Endothelial cell of umbilical vein (primary cell): ENCODE data around the gene YWHAG. TPM values are rescaled to one million over a fixed set of nuclear protein-coding genes. Genes with fewer than 3 reads are reported as not detected.

Source experiments
- BruUV-seq: library from RNA; stranded (reverse); fragments of 400-500 nt; replicated peaks from 2 replicates; lab custom pipeline; 2021; lab: Mats Ljungman, UMichigan
- CTCF ChIA-PET: fragments of 300-600, 350-600 bp; sonication (Branson Sonifier 250); formaldehyde crosslinking; loops from one replicate; lab custom pipeline; 2021; ENCODE audit warnings: antibody characterized with exemption, inconsistent platforms; lab: Charles Lee
- POLR2A ChIA-PET: fragments of 300-600, 350-600 bp; sonication (Branson Sonifier 250); formaldehyde crosslinking; loops from one replicate; lab custom pipeline; 2021; ENCODE audit warnings: antibody characterized with exemption, inconsistent platforms; lab: Charles Lee
- DNase-seq: peaks from one replicate; pipeline ENCODE4 v3.0.0-alpha.2; 2011; ENCODE audit warnings: low read depth, low spot score
- FAIRE-seq: peaks from 2 replicates; lab custom pipeline; 2011; peaks lifted over from hg19 to GRCh38; lab: Jason Lieb, UNC
- H2AFZ ChIP-seq: 2 replicates; pipeline ENCODE4 v1.6.0; 2012; ENCODE audit warnings: low read depth, low read length, control low read depth, inconsistent platforms
- H3K27ac ChIP-seq: 2 replicates; pipeline ENCODE4 v1.5.1; 2011; ENCODE audit warnings: low read depth, mild to moderate bottlenecking, control low read depth, low read length, moderate library complexity; ENCODE audit not compliant: insufficient read depth
- H3K27me3 ChIP-seq, 2 experiments: 2 replicates each; pipeline versions ENCODE4 v1.6.0 to v1.6.1; 2011; ENCODE audit warnings: low read length in 2 of 2, mixed read lengths in 1 of 2; ENCODE audit not compliant: control insufficient read depth in 2 of 2, insufficient read depth in 2 of 2
- H3K36me3 ChIP-seq, 2 experiments: 2 replicates in 1 of 2; 3 replicates in 1 of 2; pipeline ENCODE4 v1.5.1; 2011; ENCODE audit warnings: low read length in 2 of 2, mild to moderate bottlenecking in 1 of 2, moderate library complexity in 1 of 2; ENCODE audit not compliant: control insufficient read depth in 2 of 2, insufficient read depth in 2 of 2; ENCODE audit errors: extremely low read depth in 1 of 2
- H3K4me1 ChIP-seq: 3 replicates; pipeline ENCODE4 v1.5.1; 2011; ENCODE audit warnings: mild to moderate bottlenecking, low read length; ENCODE audit not compliant: control insufficient read depth, insufficient read depth; ENCODE audit errors: extremely low read depth
- H3K4me2 ChIP-seq: 2 replicates; pipeline ENCODE4 v1.6.1; 2011; ENCODE audit warnings: low read length, control low read depth, mixed read lengths; ENCODE audit not compliant: insufficient read depth
- H3K4me3 ChIP-seq, 3 experiments: fragments of 200-600 bp in 1 of 3; sonication (generic), shearing (Covaris generic) in 1 of 3; replicated peaks in 1 of 3; 2 replicates each; pipeline ENCODE4 v1.5.1; 2011 to 2016; ENCODE audit warnings: control low read depth in 3 of 3, low read length in 3 of 3, mild to moderate bottlenecking in 2 of 3, inconsistent platforms in 1 of 3, low read depth in 1 of 3, moderate library complexity in 1 of 3; ENCODE audit not compliant: insufficient read depth in 1 of 3
- H3K79me2 ChIP-seq: 2 replicates; pipeline ENCODE4 v1.6.0; 2012; ENCODE audit warnings: low read length, inconsistent platforms; ENCODE audit not compliant: control insufficient read depth, insufficient read depth
- H3K9ac ChIP-seq: replicated peaks from 2 replicates; pipeline ENCODE3; 2011; ENCODE audit warnings: low read length, control low read depth; ENCODE audit not compliant: insufficient read depth; ENCODE audit errors: extremely low read depth
- H3K9me1 ChIP-seq: replicated peaks from 3 replicates; pipeline ENCODE4 v1.6.0; 2011; ENCODE audit warnings: mild to moderate bottlenecking, low read length; ENCODE audit not compliant: control insufficient read depth, insufficient read depth; ENCODE audit errors: extremely low read depth
- H3K9me3 ChIP-seq: replicated peaks from 2 replicates; pipeline ENCODE4 v1.5.1; 2012; ENCODE audit warnings: low read length, inconsistent platforms; ENCODE audit not compliant: control insufficient read depth, insufficient read depth
- H4K20me1 ChIP-seq: replicated peaks from 2 replicates; pipeline ENCODE3; 2011; ENCODE audit warnings: mild to moderate bottlenecking, low read length; ENCODE audit not compliant: control insufficient read depth, insufficient read depth; ENCODE audit errors: extremely low read depth
- CTCF ChIP-seq, 2 donors: IDR thresholded peaks; 1 replicate in 1 of 2; 2 replicates in 1 of 2; pipeline ENCODE4 v1.5.1; 2011; ENCODE audit warnings: low read length in 2 of 2, mild to moderate bottlenecking in 2 of 2, moderate library complexity in 2 of 2, control low read depth in 1 of 2, inconsistent platforms in 1 of 2, low read depth in 1 of 2; ENCODE audit not compliant: insufficient read depth in 1 of 2; ENCODE audit errors: extremely low read depth in 1 of 2
- EZH2 ChIP-seq: IDR thresholded peaks from 2 replicates; pipeline ENCODE4 v1.6.1; 2012; ENCODE audit warnings: borderline replicate concordance, low read depth, mild to moderate bottlenecking, moderate library complexity, low read length, inconsistent platforms; ENCODE audit not compliant: severe bottlenecking
- FOS ChIP-seq: IDR thresholded peaks from 2 replicates; pipeline ENCODE4 v1.6.1; 2011; ENCODE audit warnings: mild to moderate bottlenecking, low read length, moderate library complexity, borderline replicate concordance; ENCODE audit not compliant: insufficient read depth
- GATA2 ChIP-seq: IDR thresholded peaks from 2 replicates; pipeline ENCODE4 v1.7.0; 2011; ENCODE audit warnings: low read depth, mild to moderate bottlenecking, moderate library complexity, mixed read lengths, low read length; ENCODE audit not compliant: insufficient read length, insufficient read depth
- JUN ChIP-seq: IDR thresholded peaks from 2 replicates; pipeline ENCODE4 v1.6.1; 2011; ENCODE audit warnings: borderline replicate concordance, low read depth; ENCODE audit not compliant: insufficient read length, insufficient read depth
- MAX ChIP-seq: IDR thresholded peaks from 2 replicates; pipeline ENCODE4 v1.6.1; 2011; ENCODE audit not compliant: insufficient read depth, insufficient read length
- MYC ChIP-seq: IDR thresholded peaks from one replicate; pipeline ENCODE4 v1.6.1; 2011; ENCODE audit warnings: mild to moderate bottlenecking, low read depth, low read length
- POLR2A ChIP-seq: IDR thresholded peaks from 2 replicates; pipeline ENCODE4 v1.6.1; 2012; ENCODE audit warnings: low read depth, mild to moderate bottlenecking, control low read depth, low read length
- POLR2AphosphoS5 ChIP-seq: IDR thresholded peaks from 2 replicates; pipeline ENCODE4 v1.6.1; 2012; ENCODE audit warnings: low read depth, mild to moderate bottlenecking, control low read depth, low read length, moderate library complexity; ENCODE audit not compliant: insufficient read depth
- dilution Hi-C: fragments of 300-500 bp; cut with MboI; formaldehyde crosslinking; loops from one replicate; pipeline ENCODE4 v1.15.0; 2019; ENCODE audit warnings: low sequenced_read_pairs; ENCODE audit not compliant: extremely low pct_ligation_motif_present
- intact Hi-C: fragments of 100-400 bp; cut with micrococcal nuclease; formaldehyde crosslinking; loops from one replicate; pipeline ENCODE4 v1.10.0; 2022
- polyA plus RNA-seq, 4 experiments: library from polyadenylated mRNA; depleted of rRNA in 3 of 4; stranded (reverse) in 3 of 4; unstranded in 1 of 4; fragments of >200 nt; gene quantifications; 2 replicates each; pipeline versions ENCODE4 v1.2.1 to v1.2.3, GENCODE V29; 2011 to 2012; ENCODE audit warnings: missing spikeins in 1 of 4
- total RNA-seq: library from RNA; stranded (reverse); gene quantifications from 2 replicates; pipeline ENCODE4 v1.2.3, GENCODE V29; 2021

Gene YWHAG
- total and polyA plus RNA-seq, 2 donors (not counting 3 experiments of a cell fraction or from before 2014, with no cell fraction given): 55.6 to 205 TPM

GRCh38 chr7:76330673-76331072 lies 28.1 kb downstream of the YWHAG start:
- H2AFZ ChIP-seq: no peak overlapping the region
- intact Hi-C loops (no loop called here), dilution Hi-C loops (no loop called here)
- CTCF ChIA-PET: no interaction called here
- H3K36me3 ChIP-seq: peaks cover 9 to 14% of the 10 kb centered on the region in 2 experiments
- TF ChIP-seq EZH2: no peak
- TF ChIP-seq POLR2A: no peak
- TF ChIP-seq MYC: no peak
- H3K27ac ChIP-seq: no peak overlapping the region
- H3K79me2 ChIP-seq: peaks cover 97% of the 10 kb centered on the region
- H3K9me3 ChIP-seq: no peaks in the 10 kb centered on the region
- peaks cover 9% of the 10 kb centered on the region for H3K4me1 ChIP-seq
- no peak overlapping the region for H3K4me3 ChIP-seq
- H3K9ac ChIP-seq: no peak overlapping the region
- no peak for DNase-seq
- H3K9me1 ChIP-seq: no peaks in the 10 kb centered on the region
- FAIRE-seq: no peak
- peaks cover 16% of the 10 kb centered on the region for H4K20me1 ChIP-seq
- no peaks in the 10 kb centered on the region for H3K27me3 ChIP-seq
- H3K4me2 ChIP-seq: no peak overlapping the region
- BruUV-seq: no TSS peak
- POLR2A ChIA-PET: no interaction called here

- intact Hi-C loops: no loop called here
- Histone ChIP-seq H3K27me3 (no peaks in the 10 kb centered on the region), H3K9me1 (no peaks in the 10 kb centered on the region), H4K20me1 (peaks cover 16% of the 10 kb centered on the region), H3K36me3 (peaks cover 9 to 14% of the 10 kb centered on the region in 2 experiments), H3K4me2 (no peak overlapping the region), H3K9ac (no peak overlapping the region), H3K4me1 (peaks cover 9% of the 10 kb centered on the region), H3K9me3 (no peaks in the 10 kb centered on the region), H3K79me2 (peaks cover 96% of the 10 kb centered on the region), H3K27ac (no peak overlapping the region), H2AFZ (no peak overlapping the region), H3K4me3 (no peak overlapping the region)
- TF ChIP-seq GATA2 (no peak), FOS (no peak), POLR2AphosphoS5 (no peak), POLR2A (no peak), CTCF (IDR thresholded peaks at IDR 0.05; ENCODE audit: extremely low read depth in 1 of 2, insufficient read depth in 1 of 2, low read depth in 1 of 2, low read length in 2 of 2) (no peak), JUN (no peak), MAX (no peak), EZH2 (no peak), MYC (no peak)
- no peak for DNase-seq
- no TSS peak for BruUV-seq
- CTCF ChIA-PET: no interaction called here
- POLR2A ChIA-PET: no interaction called here
- dilution Hi-C loops: no loop called here
- no peak for FAIRE-seq
These were observed 28.5 kb downstream of the YWHAG start for GRCh38 chr7:76330261-76330660.
